GM19328 (cell line): Measurements from ENCODE around the gene SLC25A18.
"Not testable (repeated sequence)": the region's sequence is repeated elsewhere in the genome, so short reads cannot be mapped to it uniquely, and the experiment has no call there.

Experiments
- ATAC-seq: cut with Tn5 transposase; IDR thresholded peaks from one replicate; pipeline ENCODE4 v1.9.1; 2021; ENCODE audit warnings: mild to moderate bottlenecking, moderate library complexity; ENCODE audit not compliant: unreplicated experiment

Gene SLC25A18

DNA sequence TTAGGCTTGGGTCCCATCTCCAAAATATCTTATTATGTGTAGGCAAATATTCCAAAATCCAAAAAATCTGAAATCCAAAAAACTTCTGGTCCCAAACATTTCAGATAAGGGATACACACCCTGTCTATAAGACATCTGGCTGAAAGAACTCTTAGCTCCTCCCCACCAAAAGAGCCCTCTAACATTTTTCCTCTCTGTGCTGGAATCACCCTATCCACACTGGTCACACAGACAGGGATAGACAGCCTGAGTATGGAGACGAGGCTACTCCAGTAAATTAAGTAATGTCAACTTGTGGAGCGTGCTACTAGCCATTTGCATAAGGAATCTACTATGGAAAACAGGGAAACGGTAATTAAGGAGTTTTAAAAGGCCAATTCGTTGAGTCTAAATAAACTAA, 40.4 kb downstream of the SLC25A18 start:
- ATAC-seq: no peak

DNA sequence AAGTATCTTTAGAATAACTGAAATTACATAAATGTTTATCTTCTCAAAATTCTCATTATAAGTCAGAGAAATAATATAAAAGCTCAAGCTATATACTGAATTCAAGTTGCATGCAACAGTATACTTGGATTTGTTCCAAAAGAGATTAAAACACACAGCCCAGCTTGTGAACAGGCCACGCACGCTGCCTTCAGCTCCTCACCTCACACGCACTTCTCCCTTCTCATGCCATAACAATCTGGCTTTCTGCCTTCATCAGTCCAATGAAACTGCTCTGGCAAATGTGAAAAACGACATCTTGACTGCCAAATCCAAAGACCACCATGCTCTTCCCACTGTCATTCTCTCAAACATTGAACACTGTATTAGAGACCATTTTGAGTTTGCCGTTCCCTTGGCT, 43.2 kb downstream of the SLC25A18 start:
- no peak for ATAC-seq

DNA sequence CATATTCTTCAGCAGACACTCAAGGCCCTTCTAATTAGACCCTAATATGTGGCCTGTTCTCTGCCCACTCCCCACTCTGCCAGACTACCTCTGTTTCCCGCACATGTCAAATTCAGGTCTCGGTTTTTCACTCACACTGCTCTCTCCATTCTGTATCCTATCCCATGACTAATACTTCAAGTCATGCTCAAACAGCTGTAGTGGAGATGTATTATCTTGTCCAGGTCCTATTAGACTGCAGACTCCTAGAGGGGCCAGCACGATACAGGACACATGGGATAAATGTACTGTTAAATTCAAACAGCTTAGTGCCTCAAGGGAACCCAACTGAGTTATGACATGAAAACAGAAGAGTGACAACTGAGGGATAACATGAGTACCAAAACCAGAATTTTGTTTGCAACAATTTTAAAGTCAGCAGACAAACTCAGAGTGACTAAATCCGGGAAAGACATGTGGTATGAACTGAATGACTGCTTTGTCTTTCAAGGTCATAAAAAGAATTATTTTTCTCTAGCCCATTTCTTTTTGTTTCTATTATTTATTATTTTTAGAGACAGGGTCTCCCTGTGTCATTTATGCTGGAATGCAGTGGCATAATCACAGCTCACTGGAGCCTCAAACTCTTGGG, 44.7 kb downstream of the SLC25A18 start:
- no peak for ATAC-seq

DNA sequence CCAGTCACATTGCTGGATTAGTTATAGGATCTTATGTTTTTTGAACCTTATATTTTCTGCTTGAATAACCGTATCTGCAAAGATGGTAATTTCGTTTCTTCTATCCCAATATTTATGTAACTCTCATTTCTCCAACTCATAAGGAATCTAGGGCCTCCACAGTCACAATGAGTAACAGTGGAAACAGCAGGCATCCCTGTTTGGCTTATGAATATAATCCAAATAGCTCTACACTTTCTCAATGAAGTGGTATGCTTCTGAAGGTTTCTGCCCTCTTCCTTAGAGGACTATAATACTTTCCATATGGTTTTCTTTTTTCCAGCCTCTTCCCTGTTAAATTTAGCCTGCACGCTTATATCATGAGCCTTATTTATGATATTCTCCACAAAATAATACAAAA, 48.8 kb downstream of the SLC25A18 start:
- no peak for ATAC-seq

DNA sequence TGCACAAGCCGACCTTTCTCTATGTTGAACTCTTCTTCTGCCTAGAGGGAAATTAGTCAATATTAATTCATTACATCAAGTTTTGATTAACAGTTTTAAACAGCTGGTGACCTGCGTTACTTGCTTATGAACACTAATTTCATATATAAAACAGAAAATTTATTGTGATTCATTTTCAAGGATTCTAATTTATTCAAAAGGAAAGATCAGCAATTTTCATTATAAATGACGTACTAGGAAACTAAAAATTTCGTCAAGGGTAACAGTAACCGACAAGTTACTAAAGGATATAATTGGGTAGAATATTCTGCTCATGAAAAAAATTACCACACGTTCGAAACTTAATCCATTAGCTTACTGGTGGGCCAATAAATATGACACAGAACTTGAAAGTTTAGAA, 50.0 kb downstream of the SLC25A18 start:
- ATAC-seq: no peak

DNA sequence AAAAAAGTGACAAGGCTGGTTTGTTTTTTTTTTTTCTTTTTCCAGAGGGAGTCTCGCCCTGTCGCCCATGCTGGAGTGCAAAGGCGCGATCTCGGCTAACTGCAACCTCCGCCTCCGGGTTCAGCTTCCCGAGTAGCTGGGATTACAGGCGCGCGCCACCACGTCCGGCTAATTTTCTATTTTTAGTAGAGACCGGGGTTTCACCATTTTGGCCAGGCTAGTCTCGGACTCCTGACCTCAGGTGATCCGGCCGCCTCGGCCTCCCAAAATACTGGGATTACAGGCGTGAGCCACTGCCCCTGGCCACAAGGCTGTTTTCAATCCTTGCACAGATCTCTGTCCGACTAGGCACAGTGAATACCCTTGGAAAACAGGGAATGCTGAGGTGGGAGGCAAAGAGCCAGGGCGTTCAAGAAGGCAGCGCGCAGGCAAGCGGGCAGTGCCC, 64.7 kb downstream of the SLC25A18 start:
- no peak for ATAC-seq

DNA sequence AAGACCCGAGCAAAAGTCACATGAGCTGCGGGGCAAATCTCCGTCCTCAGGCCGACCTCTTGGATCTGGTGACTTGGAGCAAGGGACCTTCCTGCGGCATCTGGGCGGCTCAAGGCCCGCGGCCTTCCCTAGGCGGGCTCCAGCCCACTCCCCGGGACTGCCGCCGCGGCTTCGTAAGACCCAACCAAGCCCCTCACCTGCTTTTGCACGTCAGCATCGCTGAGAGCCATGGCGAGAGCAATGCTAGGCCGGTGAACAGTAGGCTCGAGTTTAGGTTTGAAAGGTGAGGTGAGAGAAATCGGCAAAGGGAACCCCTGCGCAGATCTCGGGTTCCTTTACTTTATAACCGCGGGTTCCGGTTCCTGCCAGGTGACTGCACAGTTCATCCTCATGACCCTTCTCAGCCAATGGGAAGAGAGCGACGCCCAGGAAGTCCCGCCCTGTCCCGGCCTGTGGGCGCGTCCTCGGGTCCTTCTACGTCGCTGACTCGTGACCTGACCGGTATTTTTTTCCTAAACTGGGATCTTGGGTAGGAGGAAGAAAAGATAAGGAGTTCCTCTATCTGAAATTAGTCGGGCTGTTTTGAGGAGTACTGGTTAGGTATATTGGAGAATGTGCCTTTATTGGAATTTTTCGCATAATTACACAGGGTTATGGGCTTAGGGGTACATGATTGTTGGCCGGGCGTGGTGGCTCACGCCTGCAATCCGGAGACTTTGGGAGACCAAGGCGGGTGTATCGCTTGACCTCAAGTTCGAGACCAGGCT, 65.3 kb downstream of the SLC25A18 start, which contains the start of gene ATP6V1E1:
Gene ATP6V1E1 (minus strand): TSS at position 344 of the 767 bp plus-strand sequence. CDS start 114 bp downstream, at position 230.
- peak; percentile 100 for ATAC-seq

DNA sequence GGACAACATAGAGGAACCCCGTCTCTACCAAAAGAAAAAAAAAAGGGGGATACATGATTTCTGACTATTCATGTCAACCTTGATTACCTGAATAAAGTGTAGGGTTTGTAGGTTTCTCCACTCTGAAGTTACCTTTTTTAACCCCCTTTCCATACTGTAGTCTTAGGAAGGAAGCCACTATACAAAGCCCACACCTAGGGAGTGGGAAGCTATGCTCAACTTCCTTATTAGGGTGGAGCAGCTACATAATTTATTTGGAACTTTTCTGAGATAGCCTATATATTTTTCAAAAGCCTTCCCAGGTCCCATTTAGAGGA, 65.8 kb downstream of the SLC25A18 start:
- ATAC-seq: no peak

DNA sequence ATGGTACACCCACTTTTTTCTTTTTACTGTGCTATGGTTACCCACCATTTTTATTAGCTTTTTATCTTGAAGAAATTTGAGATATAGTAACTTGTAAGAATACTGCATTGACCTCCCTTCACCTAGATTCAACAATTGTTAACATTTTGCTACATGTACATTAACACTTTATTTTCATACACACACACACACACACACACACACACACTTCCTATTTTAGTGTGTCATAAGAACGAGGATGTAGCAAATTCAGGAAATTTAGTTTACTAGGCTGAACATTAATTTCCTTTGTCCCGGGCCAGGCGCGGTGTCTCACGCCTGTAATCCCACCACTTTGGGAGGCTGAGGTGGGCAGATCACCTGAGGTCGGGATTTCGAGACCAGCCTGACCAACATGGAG, 66.3 kb downstream of the SLC25A18 start:
- no peak for ATAC-seq

DNA sequence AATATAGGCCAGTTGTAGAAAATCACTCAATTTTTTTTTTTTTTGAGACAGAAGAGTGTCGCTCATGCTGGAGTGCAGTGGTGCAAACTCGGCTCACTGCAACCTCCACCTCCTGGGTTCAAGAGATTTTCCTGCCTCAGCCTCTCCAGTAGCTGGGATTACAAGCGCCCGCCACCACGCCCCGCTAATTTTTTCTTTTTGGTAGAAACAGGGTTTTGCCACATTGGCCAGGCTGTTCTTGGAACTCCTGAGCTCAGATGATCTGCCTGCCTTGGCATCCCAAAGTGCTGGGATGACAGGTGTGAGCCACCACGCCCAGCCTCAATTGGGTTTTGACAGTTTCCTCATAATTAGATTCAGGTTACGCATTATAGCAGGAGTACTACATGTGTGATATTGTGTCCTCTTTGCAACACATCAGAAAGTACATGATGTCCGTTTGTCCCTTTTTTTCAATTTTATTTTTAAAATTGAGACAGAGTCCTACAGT, 67.8 kb downstream of the SLC25A18 start:
- ATAC-seq: no peak

DNA sequence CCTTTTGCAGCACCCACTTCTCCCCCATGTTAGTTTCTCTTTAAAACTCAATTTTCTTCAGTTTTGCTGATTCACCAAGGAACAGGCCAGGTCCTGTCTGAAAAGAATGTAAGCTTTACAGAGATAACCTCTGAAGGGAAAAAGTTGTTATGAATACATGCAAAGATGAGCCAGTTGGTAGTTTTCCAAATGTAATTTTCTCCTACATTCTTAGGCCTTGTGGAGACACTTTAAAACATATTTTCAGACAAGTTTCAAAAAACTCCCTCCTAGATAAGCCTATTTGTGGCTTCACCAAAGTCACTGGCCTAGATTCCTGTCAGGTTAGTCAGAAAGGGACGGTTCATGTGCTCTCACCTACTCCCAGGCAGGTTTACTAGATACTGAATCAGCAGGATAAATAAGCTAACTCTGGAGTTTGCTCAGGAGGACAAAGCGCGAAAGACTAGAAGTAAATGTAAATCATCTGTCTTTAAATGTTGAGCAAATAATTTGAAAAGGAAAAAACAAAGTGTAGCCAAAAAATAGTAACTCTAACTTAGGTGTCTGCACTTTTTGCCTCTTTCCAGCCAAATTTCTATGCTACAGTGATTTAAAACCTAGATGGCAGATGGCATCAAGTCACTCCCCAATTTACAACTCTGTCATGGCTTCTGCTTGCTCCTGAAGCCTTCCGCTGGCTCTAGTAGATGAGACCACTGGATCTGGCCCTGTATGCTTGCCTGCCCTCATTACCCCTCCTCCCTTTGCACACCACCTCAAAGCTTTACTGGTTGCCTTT, 70.1 kb downstream of the SLC25A18 start:
- no peak for ATAC-seq

DNA sequence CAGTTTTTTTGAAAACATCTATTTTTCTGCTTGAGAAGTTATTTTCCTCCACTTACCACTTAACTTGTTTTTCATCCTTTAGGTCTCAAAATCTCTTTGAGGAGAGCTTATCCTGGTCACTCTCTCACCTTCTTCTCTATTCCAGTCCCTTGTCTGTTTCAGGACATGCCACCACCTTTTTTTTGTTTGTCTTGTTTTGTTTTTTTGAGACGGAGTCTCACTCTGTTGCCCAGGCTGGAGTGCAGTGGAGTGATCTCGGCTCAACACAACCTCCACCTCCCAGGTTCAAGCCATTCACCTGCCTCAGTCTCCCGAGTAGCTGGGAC, 70.7 kb downstream of the SLC25A18 start:
- ATAC-seq: no peak

DNA sequence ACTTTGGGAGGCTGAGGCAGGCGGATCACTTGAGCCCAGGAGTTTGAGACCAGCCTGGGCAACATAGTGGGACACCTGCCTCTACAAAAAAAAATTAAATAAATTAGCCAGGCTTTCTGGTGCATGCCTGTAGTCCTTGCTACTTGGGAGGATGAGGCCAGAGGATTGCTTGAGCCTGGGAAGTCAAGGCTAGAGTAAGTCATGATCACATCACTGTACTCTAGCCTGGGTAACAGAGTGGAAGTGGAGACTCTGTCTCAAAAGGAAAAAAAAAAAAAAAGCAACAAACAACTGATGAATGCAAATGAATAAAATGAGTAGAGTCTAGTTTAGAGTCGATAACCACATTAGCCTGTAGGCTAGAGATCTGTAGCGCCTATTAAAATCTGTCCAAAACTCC, 71.4 kb downstream of the SLC25A18 start:
- no peak for ATAC-seq

DNA sequence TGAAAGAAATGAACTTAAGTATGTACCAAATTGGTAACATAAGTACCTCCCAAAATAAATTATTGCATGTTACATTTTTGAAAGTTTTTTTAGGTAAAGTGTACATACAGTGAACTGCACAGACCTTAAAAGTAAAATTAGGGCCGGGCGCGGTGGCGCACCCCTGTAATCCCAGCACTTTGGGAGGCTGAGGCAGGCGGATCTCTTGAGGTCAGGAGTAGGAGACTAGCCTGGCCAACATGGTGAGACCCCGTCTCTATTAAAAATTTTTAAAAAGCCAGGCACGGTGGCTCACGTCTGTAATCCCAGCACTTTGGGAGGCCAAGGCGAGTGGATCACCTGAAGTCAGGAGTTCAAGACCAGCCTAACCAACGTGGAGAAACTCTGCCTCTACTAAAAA, 73.6 kb downstream of the SLC25A18 start:
- not testable (repeated sequence) for ATAC-seq

DNA sequence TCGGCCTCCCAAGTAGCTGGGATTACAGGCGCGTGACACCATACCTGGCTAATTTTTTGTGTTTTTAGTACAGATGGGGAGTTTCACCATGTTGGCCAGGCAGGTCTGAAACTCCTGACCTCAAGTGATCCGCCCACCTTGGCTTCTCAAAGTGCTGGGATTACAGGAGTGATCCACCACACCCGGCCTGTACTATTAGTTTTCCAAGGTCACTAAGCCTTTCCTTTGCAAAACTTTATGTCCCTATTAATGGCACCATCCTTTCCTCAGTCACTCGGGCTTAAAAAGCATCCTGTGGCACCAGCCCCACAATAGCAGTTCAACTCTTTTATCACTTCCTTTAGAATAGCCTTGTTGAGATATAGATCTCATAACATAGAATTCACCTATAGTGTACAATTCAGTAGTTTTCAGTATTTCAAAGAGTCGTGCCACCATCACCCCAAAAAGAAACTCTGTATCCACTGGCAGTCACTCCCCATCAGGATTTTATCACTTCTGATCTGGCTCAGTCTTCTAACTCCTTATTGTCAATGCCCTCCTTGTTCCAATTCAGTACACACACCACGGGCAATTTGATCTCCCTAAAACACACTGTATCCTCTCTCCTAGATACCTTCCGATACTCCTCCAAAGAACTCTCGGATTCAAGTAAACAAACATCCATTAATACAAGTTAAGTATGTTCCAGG, 74.3 kb downstream of the SLC25A18 start:
- ATAC-seq: no peak

DNA sequence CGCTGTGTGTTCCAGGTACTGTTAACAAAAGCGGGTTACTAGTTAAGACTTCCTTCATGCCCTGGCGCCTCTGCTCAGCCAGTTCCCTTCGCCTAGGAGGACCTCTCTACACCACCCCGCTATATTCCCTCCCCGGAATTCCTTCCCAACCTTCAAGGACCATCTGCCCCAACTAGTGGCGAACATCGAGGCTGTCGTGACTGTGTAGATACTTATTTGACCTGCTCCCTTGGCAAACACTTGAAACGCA, 74.8 kb downstream of the SLC25A18 start:
- peak; percentile 6 for ATAC-seq

DNA sequence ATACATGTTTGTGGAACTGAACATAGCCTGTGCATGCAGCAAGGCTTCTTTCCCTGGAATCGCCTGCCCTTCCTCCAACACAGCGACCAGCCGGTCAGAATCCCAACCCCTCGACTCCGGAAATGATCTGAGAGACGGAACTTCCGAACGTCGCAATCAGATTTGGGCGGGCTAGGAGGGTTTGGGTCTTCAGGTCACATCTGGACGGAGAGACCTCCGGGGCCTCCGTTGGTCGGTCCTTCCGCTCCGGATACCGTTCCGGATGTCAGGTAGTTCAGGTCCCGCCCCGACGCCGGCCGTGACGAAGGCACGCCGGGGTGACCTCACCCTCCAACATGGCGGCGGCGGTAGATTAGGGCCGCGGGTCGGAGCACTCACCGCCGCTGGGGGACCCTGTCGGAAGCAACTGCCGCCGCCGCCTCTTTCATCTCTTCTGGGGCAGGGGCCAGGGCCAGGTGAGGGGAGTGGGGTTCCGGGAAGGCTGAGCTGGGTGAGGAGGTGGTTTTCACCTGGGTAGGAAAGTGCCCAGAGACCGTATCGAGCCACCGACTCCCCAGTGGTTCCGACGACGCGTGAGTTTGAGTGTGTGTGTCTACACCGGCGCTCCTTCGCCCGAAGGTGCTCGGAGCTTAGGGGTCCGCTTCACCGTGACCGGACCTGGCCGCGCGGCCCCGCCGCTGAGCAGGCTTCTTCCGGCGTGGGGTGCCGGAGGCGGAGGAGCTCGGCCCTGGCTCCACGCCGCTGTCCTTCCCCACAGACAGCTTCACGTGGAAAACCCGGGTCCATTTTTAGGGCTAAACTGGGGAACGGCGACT, 75.3 kb downstream of the SLC25A18 start, which contains the start of gene BCL2L13:
Gene BCL2L13 (plus strand): TSS at position 326 of the 815 bp plus-strand sequence. CDS start 16,955 bp downstream, outside the sequence.
- peak; percentile 82 for ATAC-seq

DNA sequence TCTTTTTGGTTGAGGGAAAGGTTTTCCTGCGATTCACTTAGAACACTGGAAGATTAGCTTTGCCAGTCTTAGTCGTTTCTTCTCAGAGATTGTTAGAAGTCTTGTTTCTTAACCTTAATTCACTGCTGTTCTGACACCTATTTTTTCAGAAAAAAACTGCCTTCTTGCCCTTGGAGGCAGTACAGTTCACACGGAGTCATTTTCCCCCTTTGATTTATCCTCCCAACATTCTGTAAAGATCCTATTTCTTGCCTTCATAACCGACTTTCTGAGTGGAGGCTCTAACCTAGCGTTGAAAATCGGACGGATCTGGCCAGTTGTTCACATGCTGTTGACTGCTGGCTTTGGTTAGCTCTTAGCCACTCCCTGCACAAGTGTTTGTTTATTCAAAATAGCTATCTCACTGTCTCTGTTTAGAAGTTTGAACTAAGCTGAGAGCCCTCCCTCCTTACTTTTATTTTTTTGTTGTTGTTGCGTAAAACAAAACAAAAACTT, 76.0 kb downstream of the SLC25A18 start:
- ATAC-seq: no peak
